Measurements from ENCODE around the gene FHIT.

DNA sequence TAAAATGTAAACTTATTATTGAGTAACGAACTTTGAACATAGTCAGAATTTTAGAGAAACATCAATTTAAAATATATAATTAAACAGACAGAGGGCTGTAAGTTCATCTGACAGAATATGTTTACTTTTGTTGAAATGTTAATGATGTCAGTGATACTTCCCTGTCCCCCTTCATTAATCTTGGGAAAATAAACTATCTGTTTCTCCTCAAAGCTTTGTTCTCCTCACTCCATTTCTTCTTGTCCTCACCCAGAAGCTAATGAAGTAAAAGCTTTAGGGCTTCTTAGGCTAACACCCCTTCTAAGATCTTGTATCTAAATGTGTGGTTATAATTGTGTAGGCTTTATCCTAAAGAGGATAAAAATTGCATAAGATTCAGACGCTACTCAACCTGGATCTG lies 1031.8 kb downstream of the FHIT start:
- no peak for TF ChIP-seq POLR2AphosphoS5 (IDR thresholded peaks at IDR 0.05)
- TF ChIP-seq, protein P1, sequence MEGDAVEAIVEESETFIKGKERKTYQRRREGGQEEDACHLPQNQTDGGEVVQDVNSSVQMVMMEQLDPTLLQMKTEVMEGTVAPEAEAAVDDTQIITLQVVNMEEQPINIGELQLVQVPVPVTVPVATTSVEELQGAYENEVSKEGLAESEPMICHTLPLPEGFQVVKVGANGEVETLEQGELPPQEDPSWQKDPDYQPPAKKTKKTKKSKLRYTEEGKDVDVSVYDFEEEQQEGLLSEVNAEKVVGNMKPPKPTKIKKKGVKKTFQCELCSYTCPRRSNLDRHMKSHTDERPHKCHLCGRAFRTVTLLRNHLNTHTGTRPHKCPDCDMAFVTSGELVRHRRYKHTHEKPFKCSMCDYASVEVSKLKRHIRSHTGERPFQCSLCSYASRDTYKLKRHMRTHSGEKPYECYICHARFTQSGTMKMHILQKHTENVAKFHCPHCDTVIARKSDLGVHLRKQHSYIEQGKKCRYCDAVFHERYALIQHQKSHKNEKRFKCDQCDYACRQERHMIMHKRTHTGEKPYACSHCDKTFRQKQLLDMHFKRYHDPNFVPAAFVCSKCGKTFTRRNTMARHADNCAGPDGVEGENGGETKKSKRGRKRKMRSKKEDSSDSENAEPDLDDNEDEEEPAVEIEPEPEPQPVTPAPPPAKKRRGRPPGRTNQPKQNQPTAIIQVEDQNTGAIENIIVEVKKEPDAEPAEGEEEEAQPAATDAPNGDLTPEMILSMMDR (IDR thresholded peaks at IDR 0.05) = no peak
- TF ChIP-seq POLR2A (IDR thresholded peaks at IDR 0.05) = no peak
- no peak for TF ChIP-seq EP300 (IDR thresholded peaks at IDR 0.05; ENCODE audit: low read depth)

Data from transverse colon (tissue), 4 donors.